H1 (cell line): ENCODE results near the gene COLEC11.

Experiments used
- CTCF ChIP-seq, 3 experiments: IDR thresholded peaks; 1 replicate in 2 of 3; 2 replicates in 1 of 3; pipeline versions ENCODE4 v1.5.1 to v1.6.1; 2011; ENCODE audit warnings: low read length in 3 of 3, mild to moderate bottlenecking in 3 of 3, inconsistent platforms in 2 of 3, low read depth in 1 of 3, moderate library complexity in 1 of 3; ENCODE audit not compliant: insufficient read depth in 1 of 3; ENCODE audit errors: control extremely low read depth in 1 of 3
- MAX ChIP-seq: IDR thresholded peaks from 2 replicates; pipeline ENCODE4 v1.6.1; 2012; ENCODE audit warnings: inconsistent platforms
- PHF8 ChIP-seq: fragments of 200-600 bp; sonication (generic); conservative IDR thresholded peaks from 2 replicates; pipeline ENCODE4 v1.7.1; 2012; ENCODE audit warnings: low read depth, mild to moderate bottlenecking, inconsistent platforms, low read length, moderate library complexity
- RFX5 ChIP-seq: IDR thresholded peaks from 2 replicates; pipeline ENCODE4 v1.6.1; 2011; ENCODE audit warnings: low read depth, low read length, improper control_type of control experiment, borderline replicate concordance

- TF ChIP-seq CTCF (IDR thresholded peaks at IDR 0.05; ENCODE audit: control extremely low read depth in 1 of 3, insufficient read depth in 1 of 3, low read depth in 1 of 3, low read length in 3 of 3) = no peak
- no peak for TF ChIP-seq PHF8
- TF ChIP-seq MAX = no peak
- no peak for TF ChIP-seq RFX5
Measured at GRCh38 chr2:3638456-3638810, 43.5 kb downstream of the COLEC11 start.
